Activated T-cell treated with anti-CD3 and anti-CD28 coated beads, Interleukin-2, amount 50 U/mL, for 4 hours (primary cell): ENCODE data around the gene KBTBD2. TPM values are rescaled to one million over a fixed set of nuclear protein-coding genes. Genes with fewer than 3 reads are reported as not detected.
"Not testable (repeated sequence)": the region's sequence is repeated elsewhere in the genome, so short reads cannot be mapped to it uniquely, and the experiment has no call there.

ENCODE experiments used
- ATAC-seq, 2 donors: fragments of 200-7000 bp; cut with Tn5 transposase; one replicate each; pipeline ENCODE4 v1.10.0; 2021
- DNase-seq: peaks from one replicate; pipeline ENCODE4 v3.0.0-alpha.2; 2020
- H3K27me3 Mint-ChIP-seq: one replicate; pipeline ENCODE4 v1.8.0; 2021; ENCODE audit warnings: low read depth, mixed read lengths
- H3K36me3 Mint-ChIP-seq: one replicate; pipeline ENCODE4 v1.8.0; 2022; ENCODE audit warnings: mixed read lengths; ENCODE audit not compliant: insufficient read depth
- H3K4me1 Mint-ChIP-seq: one replicate; pipeline ENCODE4 v1.8.0; 2021; ENCODE audit warnings: low read depth, mixed read lengths
- H3K4me3 Mint-ChIP-seq: one replicate; pipeline ENCODE4 v1.8.0; 2021; ENCODE audit warnings: mild to moderate bottlenecking, moderate library complexity, mixed read lengths
- H3K9me3 Mint-ChIP-seq: one replicate; pipeline ENCODE4 v1.8.0; 2021; ENCODE audit warnings: mixed read lengths
- total RNA-seq, 3 donors: library from RNA; stranded (reverse); gene quantifications; one replicate each; pipeline ENCODE4 v1.2.1, GENCODE V29; 2021

KBTBD2 gene
- total RNA-seq, 3 donors from 2014 or later, result 16.4 to 18.9 (median 17.6) TPM

DNA sequence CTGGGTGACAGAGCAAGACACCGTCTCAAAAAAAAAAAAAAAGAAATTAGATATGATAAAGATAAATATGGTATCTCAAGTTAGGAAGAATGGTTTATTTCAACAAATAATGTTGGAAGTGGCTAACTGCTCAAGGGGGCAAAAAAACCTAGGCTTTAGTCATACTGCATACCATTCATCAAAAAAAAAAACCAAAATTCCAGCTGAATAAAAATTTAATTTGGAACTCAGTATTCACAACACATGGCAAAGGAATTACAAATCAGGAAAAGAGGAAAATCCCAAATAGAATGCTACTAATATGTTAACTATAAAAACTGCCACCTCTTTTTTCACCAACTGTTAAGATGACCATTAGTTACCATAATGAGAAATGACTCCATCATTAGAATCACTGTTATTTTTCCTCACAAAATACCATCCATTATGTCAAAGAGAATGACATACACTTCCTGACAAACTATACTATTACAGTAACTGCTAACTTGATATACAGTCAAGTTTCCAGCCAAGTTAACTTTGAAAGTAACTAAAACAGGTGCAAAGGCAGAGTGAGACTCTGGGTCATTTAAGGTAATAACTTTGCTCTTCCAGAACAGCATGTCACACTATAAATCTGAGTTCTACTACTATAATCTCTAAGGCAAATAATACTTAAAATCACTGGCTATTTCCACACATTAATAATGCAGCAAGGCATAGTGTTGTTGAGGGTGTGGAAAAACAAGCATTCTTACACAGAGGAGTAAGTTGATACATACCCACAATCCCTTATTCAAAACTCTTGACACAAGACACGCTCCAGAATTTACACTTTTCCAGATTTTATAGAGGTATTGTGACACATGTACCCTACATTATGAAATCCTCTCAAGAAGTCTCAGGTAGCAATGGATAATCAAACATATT is 10.2 kb downstream of the KBTBD2 start:
- Mint-ChIP-seq H3K27me3 (no peaks in the 10 kb centered on the region), H3K4me3 (no peak overlapping the region), H3K4me1 (peaks cover 65% of the 10 kb centered on the region), H3K36me3 (peaks cover 5% of the 10 kb centered on the region), H3K9me3 (no peaks in the 10 kb centered on the region)
- DNase-seq (no peak), ATAC-seq (no peak)

DNA sequence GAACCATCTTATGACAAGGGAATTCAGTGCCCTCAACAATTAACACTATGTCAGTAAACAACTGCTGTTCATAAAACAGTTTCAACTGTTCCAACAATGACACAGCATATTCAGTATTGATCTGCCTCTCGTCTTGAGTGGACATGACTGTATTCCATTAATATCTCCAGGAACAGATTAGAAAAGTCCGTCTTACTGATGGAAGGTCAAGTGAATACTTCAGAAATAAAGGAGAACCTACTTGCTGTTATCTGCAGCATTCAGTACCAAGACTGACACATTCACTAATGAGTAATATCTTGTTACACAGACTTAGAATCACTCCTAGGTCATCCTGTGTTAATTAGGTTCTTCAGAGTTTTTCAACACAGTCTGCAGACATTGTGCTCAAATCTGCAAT is 12.1 kb downstream of the KBTBD2 start:
- ATAC-seq, result peak; percentile 58 to 61
- H3K4me3 Mint-ChIP-seq, result no peak overlapping the region
- H3K4me1 Mint-ChIP-seq, result peaks cover 60% of the 10 kb centered on the region
- H3K9me3 Mint-ChIP-seq, result no peaks in the 10 kb centered on the region
- H3K27me3 Mint-ChIP-seq, result no peaks in the 10 kb centered on the region
- no peak for DNase-seq
- peaks cover 13% of the 10 kb centered on the region for H3K36me3 Mint-ChIP-seq

DNA sequence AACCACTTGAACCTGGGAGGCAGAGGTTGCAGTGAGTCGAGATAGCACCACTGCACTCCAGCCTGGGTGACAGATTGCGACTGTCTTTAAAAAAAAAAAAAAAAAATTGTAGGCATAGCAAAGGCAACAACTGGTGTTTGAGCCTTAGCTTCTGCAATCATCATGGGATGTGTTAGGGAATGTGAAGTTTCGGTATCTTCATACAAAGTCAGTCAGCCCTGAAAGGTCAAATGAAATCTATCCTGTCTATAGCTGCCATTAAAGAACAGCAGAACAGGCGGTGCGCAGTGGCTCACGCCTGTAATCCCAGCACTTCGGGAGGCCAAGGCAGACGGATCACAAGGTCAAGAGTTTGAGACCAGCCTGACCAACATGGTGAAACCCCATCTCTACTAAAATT is 13.5 kb downstream of the KBTBD2 start:
- H3K27me3 Mint-ChIP-seq, H3K9me3 Mint-ChIP-seq, H3K4me3 Mint-ChIP-seq, ATAC-seq, DNase-seq: not testable (repeated sequence)
- Mint-ChIP-seq H3K36me3 (peaks cover 13% of the 10 kb centered on the region), H3K4me1 (peaks cover 49% of the 10 kb centered on the region)

DNA sequence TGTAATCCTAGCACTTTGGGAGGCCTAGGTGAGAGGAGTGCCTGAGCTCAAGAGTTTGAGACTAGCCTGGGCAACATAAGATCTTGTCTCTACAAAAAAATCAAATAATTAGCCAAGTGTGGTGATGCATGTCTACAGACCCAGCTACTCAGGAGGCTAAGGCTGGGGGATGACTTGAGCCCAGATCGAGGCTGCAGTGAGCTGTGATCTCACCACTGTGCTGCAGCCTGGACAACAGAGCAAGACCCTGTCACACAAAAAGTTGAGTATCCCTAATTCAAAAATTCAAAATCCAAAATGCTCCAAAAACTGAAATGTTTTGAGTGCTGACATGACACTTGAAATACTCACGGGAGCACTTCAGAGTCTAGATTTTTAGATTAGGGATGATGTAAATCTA is 19.1 kb downstream of the KBTBD2 start:
- H3K4me3 Mint-ChIP-seq, result no peak overlapping the region
- ATAC-seq (no peak), DNase-seq (no peak)
- H3K4me1 Mint-ChIP-seq, result peaks cover 22% of the 10 kb centered on the region
- H3K36me3 Mint-ChIP-seq, result peaks cover 42% of the 10 kb centered on the region
- no peaks in the 10 kb centered on the region for H3K9me3 Mint-ChIP-seq
- no peaks in the 10 kb centered on the region for H3K27me3 Mint-ChIP-seq

DNA sequence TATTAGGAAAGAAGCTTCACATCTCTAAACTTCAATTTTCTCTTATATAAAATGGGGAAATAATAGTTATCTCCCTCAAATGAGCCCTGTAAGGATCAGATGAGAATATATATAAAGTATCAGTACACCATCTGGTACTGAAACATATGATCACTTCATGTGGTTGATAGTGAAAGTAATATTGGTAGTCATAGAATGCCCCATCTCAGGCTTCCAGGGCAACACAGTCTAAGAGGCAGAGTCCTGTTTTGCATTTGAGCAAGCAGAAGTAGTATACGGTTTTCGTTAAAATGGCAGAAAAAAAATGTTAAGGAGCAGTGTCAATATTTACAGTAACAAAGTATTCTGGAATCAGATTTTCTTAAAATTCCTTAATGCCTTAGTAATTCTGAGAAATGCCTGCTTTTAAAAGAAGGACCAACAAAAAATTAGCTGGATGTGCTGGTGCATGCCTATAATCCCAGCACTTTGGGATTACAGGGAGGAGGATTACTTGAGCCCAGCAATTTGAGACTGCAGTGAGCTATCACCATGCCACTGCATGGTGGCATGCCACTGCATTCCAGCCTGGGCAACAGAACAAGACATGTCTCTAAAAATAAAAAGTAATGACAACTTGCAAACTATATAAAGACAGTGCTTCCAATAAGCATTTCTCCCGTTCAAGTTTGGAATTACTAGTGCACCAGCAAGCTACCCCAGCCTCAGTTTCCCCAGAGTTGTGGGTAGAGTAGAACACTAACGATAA is 19.8 kb downstream of the KBTBD2 start:
- H3K9me3 Mint-ChIP-seq, result no peaks in the 10 kb centered on the region
- no peak for DNase-seq
- H3K4me3 Mint-ChIP-seq, result no peak overlapping the region
- H3K27me3 Mint-ChIP-seq, result no peaks in the 10 kb centered on the region
- ATAC-seq, result peak; percentile 69 to 75
- peaks cover 44% of the 10 kb centered on the region for H3K36me3 Mint-ChIP-seq
- peaks cover 17% of the 10 kb centered on the region for H3K4me1 Mint-ChIP-seq

DNA sequence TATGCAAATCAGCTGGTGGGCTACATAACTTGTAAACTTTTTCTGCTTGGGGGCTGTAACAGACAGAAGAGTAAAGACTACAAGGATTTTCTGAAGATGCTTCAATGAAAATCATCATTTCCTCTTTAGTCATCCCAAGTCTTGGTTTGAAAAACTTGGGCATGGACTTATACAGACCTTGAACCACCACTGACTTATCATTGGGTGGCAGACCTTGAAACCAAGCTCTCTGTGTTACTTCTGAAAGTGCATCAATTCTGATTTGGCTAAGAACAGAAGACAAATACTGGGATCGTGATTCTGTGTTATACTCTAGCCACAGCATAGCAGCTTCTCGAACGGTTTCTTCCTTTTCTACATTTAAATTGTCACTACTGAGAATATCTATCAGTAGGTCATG is 21.3 kb downstream of the KBTBD2 start:
- Mint-ChIP-seq H3K4me3 (no peak overlapping the region), H3K9me3 (peaks cover 9% of the 10 kb centered on the region), H3K36me3 (peaks cover 52% of the 10 kb centered on the region), H3K27me3 (no peaks in the 10 kb centered on the region), H3K4me1 (peaks cover 12% of the 10 kb centered on the region)
- DNase-seq (no peak), ATAC-seq (no peak)

DNA sequence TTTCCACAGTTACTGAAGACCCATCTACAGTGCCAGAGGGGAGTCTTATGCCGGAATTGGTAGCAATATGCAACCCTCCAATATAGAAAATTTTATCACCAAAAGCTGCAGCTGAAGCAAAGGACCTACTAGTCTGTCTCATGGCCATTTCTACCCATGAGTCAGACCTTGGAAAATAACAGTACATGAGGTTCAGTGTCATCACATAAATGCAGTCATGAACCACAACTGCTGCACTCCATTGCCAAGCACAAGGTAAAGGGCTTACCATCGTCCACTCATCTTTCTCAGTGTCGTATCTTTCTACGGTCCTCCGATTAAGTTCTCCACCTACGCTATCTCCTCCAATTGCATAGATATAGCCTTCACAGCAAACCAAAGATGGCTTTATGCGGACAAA is 21.8 kb downstream of the KBTBD2 start:
- no peak for ATAC-seq
- no peak for DNase-seq
- Mint-ChIP-seq H3K4me1 (peaks cover 9% of the 10 kb centered on the region), H3K36me3 (peaks cover 49% of the 10 kb centered on the region), H3K27me3 (no peaks in the 10 kb centered on the region), H3K9me3 (peaks cover 9% of the 10 kb centered on the region), H3K4me3 (no peak overlapping the region)

GRCh38 chr7:32868116-32868515 is 23.4 kb downstream of the KBTBD2 start:
- peaks cover 9% of the 10 kb centered on the region for H3K9me3 Mint-ChIP-seq
- H3K36me3 Mint-ChIP-seq, result peaks cover 52% of the 10 kb centered on the region
- ATAC-seq (no peak), DNase-seq (no peak)
- H3K4me3 Mint-ChIP-seq, result no peak overlapping the region
- H3K27me3 Mint-ChIP-seq, result no peaks in the 10 kb centered on the region
- H3K4me1 Mint-ChIP-seq, result peaks cover 9% of the 10 kb centered on the region

DNA sequence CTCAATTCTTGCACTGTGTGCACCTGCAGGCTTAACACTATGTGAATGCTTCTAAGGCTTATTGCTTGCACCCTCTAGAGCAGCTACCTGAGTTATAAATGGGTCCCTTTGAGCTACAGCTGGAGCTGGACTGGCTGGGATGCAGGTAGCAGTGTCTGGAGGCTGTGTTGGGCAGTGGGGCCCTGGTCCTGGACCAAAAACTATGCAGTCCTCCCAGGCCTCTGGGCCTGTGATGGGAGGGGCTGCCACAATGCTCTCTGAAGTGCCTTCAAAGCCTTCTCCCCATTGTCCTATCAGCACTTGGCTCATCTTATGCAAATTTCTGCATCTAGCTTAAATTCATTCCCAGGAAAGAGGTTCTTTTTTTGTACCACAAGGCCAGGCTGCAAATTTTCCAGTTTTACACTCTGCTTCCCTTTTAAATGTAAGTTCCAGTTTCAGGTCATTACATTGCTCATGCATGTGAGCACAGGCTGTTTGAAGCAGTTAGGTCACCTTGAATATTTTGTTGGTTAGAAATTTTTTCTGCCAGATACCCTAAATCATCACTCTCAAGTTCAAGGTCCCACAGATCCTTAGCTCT is 26.0 kb downstream of the KBTBD2 start:
- ATAC-seq (no peak), DNase-seq (no peak)
- H3K36me3 Mint-ChIP-seq, result peaks cover 42% of the 10 kb centered on the region
- peaks cover 9% of the 10 kb centered on the region for H3K9me3 Mint-ChIP-seq
- peaks cover 2% of the 10 kb centered on the region for H3K4me1 Mint-ChIP-seq
- no peak overlapping the region for H3K4me3 Mint-ChIP-seq
- H3K27me3 Mint-ChIP-seq, result no peaks in the 10 kb centered on the region

GRCh38 chr7:32863872-32864271 is 27.7 kb downstream of the KBTBD2 start:
- H3K4me1 Mint-ChIP-seq, H3K9me3 Mint-ChIP-seq, ATAC-seq, DNase-seq, H3K4me3 Mint-ChIP-seq, H3K27me3 Mint-ChIP-seq: not testable (repeated sequence)
- H3K36me3 Mint-ChIP-seq, result peaks cover 28% of the 10 kb centered on the region

DNA sequence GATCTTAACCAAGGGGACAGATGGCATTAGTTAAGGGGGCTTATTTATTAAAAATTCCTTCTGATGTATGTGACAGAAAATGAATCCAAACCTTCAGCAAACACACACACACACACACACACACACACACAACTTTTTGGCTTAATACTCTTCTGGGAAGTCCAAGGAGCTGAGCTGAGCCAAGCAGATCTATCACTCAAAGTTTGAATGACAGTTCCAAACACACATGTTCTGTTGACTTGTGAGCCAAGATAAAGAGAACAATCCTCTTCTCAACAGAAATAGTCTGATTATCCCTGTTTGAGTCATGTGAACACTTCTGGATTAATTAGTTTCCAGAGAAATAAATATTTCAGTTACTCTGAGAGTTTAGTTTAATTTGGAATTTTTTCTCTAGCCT is 31.5 kb downstream of the KBTBD2 start:
- Mint-ChIP-seq H3K9me3 (no peaks in the 10 kb centered on the region), H3K27me3 (peaks cover 5% of the 10 kb centered on the region), H3K4me3 (no peak overlapping the region), H3K4me1 (peaks cover 5% of the 10 kb centered on the region), H3K36me3 (peaks cover 3% of the 10 kb centered on the region)
- ATAC-seq (no peak), DNase-seq (no peak)

GRCh38 chr7:32858648-32859047 is 32.9 kb downstream of the KBTBD2 start:
- ATAC-seq (peak in 1 of 2 donors; percentile 37), DNase-seq (no peak)
- Mint-ChIP-seq H3K9me3 (no peaks in the 10 kb centered on the region), H3K4me1 (peaks cover 5% of the 10 kb centered on the region), H3K36me3 (no peaks in the 10 kb centered on the region), H3K27me3 (peaks cover 14% of the 10 kb centered on the region), H3K4me3 (no peak overlapping the region)

- H3K27me3 Mint-ChIP-seq, result peaks cover 19% of the 10 kb centered on the region
- not testable (repeated sequence) for ATAC-seq, H3K36me3 Mint-ChIP-seq, H3K9me3 Mint-ChIP-seq, H3K4me3 Mint-ChIP-seq, H3K4me1 Mint-ChIP-seq, DNase-seq
Measured at GRCh38 chr7:32857063-32857462, 34.5 kb downstream of the KBTBD2 start.

DNA sequence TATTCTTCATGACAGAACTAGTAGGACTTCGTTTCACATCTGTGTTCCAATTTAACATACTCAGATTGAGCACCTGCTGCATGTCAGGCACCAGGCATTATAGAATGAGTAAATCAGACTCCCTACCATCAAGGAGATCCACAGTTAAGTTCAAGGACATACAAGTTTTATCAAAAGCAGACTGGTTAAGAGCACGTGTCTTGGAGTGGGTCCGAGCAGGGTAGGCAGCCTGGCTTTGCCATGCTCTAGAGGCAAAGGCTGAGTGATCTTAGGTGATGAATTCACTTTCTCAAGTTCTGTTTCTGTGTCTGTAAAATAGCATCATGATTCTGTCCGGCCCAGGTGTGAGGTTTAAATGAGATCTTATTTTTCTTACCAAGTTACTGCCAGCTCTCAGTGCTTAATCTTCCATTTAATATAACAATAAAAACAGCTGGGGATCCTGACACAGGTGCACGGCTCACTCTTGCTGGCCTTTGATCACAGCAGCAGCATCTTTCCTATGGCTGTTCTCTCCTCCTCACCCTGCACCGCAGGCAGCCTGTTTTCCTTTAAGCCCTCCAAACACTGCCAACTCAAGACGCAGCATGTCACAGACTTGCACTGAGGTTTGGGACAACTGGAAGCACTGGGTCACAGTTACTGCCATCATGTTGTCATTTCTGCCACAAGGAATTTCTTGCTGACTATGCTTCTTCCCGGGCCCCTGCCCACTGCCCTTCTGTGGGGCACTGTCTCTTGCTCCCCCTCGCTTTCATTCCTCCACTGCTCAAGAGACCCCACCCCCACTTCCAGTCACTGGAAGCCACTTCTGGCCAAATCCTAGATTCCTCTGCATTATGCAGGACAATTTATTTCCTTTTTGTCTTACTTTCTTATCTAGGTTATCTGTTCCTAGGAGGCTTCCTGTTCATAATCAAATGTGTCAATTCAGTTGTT is 35.5 kb downstream of the KBTBD2 start:
- H3K27me3 Mint-ChIP-seq, result peaks cover 25% of the 10 kb centered on the region
- not testable (repeated sequence) for H3K4me3 Mint-ChIP-seq, H3K36me3 Mint-ChIP-seq, ATAC-seq, DNase-seq, H3K4me1 Mint-ChIP-seq, H3K9me3 Mint-ChIP-seq
